Neural cell (in vitro differentiated cells): ENCODE data around the gene LHX4. TPM values are rescaled to one million over a fixed set of nuclear protein-coding genes. Genes with fewer than 3 reads are reported as not detected.

Experiments
- H2AFZ ChIP-seq: fragments of 200-600, 300-800 bp; sonication (generic), shearing (Covaris generic); 2 replicates; pipeline ENCODE4 v1.6.0; 2014; ENCODE audit warnings: low read depth, mild to moderate bottlenecking, antibody characterized with exemption, low read length, moderate library complexity
- H3F3A ChIP-seq: fragments of 200-600 bp; shearing (Covaris generic); 2 replicates; pipeline ENCODE4 v1.6.1; 2016; ENCODE audit warnings: mild to moderate bottlenecking, moderate library complexity, mixed read lengths, antibody characterized with exemption, low read length; ENCODE audit not compliant: insufficient read depth, poor library complexity, severe bottlenecking
- H3K27ac ChIP-seq: fragments of 200-600, 300-800 bp; sonication (generic), shearing (Covaris generic); 2 replicates; pipeline ENCODE4 v1.5.1; 2014; ENCODE audit warnings: mild to moderate bottlenecking, low read length, moderate library complexity
- H3K27me3 ChIP-seq: fragments of 300-800, 200-600 bp; sonication (generic), shearing (Covaris generic); 2 replicates; pipeline ENCODE4 v1.6.0; 2014; ENCODE audit warnings: mild to moderate bottlenecking, low read depth, low read length, moderate library complexity; ENCODE audit not compliant: insufficient read depth
- H3K36me3 ChIP-seq: fragments of 300-800, 200-600 bp; sonication (generic), shearing (Covaris generic); 2 replicates; pipeline ENCODE4 v1.5.1; 2014; ENCODE audit warnings: mild to moderate bottlenecking, antibody characterized with exemption, low read length, moderate library complexity; ENCODE audit not compliant: insufficient read depth
- H3K4me2 ChIP-seq: fragments of 300-800, 200-600 bp; sonication (generic), shearing (Covaris generic); 2 replicates; pipeline ENCODE4 v1.6.0; 2014; ENCODE audit warnings: mild to moderate bottlenecking, low read length
- H3K4me3 ChIP-seq: fragments of 300-800, 200-600 bp; sonication (generic), shearing (Covaris generic); 2 replicates; pipeline ENCODE4 v1.5.1; 2014; ENCODE audit warnings: mild to moderate bottlenecking, low read length, moderate library complexity
- H3K79me2 ChIP-seq: fragments of 200-600 bp; shearing (Covaris generic); replicated peaks from 2 replicates; pipeline ENCODE4 v1.6.0; 2014; ENCODE audit warnings: mild to moderate bottlenecking, low read length, moderate library complexity; ENCODE audit not compliant: insufficient read depth
- H3K9ac ChIP-seq: fragments of 300-800, 200-600 bp; sonication (generic), shearing (Covaris generic); 2 replicates; pipeline ENCODE4 v1.6.1; 2016; ENCODE audit warnings: mild to moderate bottlenecking, low read length, mixed read lengths
- H3K9me2 ChIP-seq: fragments of 200-600 bp; shearing (Covaris generic); 2 replicates; pipeline ENCODE4 v1.6.1; 2016; ENCODE audit warnings: mild to moderate bottlenecking, low read length, mixed read lengths; ENCODE audit not compliant: insufficient read depth
- H3K9me3 ChIP-seq: fragments of 200-600, 300-800 bp; sonication (generic), shearing (Covaris generic); 2 replicates; pipeline ENCODE4 v1.6.1; 2016; ENCODE audit warnings: mild to moderate bottlenecking, mixed run types, low read length, moderate library complexity, mixed read lengths
- H4K20me1 ChIP-seq: fragments of 200-600 bp; shearing (Covaris generic); 2 replicates; pipeline ENCODE4 v1.6.1; 2016; ENCODE audit warnings: mild to moderate bottlenecking, mixed run types; ENCODE audit not compliant: insufficient read depth
- CTCF ChIP-seq: fragments of 450-650 bp; IDR thresholded peaks from 2 replicates; pipeline ENCODE4 v1.5.1; 2014; ENCODE audit warnings: antibody characterized with exemption, mild to moderate bottlenecking, moderate library complexity; ENCODE audit not compliant: poor library complexity, severe bottlenecking
- EP300 ChIP-seq: fragments of 450-650 bp; conservative IDR thresholded peaks from 2 replicates; pipeline ENCODE4 v1.6.1; 2014; ENCODE audit warnings: antibody characterized with exemption, mild to moderate bottlenecking, moderate library complexity; ENCODE audit not compliant: poor library complexity, severe bottlenecking
- EZH2 ChIP-seq: fragments of 200-600, 300-800 bp; shearing (Covaris generic), sonication (generic); IDR thresholded peaks from 2 replicates; pipeline ENCODE4 v1.6.1; 2014; ENCODE audit warnings: antibody characterized with exemption, low read length, borderline replicate concordance, mild to moderate bottlenecking; ENCODE audit not compliant: insufficient read depth, poor library complexity, severe bottlenecking
- MXI1 ChIP-seq: fragments of 450-650 bp; conservative IDR thresholded peaks from 2 replicates; pipeline ENCODE4 v1.6.1; 2014; ENCODE audit warnings: antibody characterized with exemption, mild to moderate bottlenecking; ENCODE audit not compliant: poor library complexity, severe bottlenecking
- POLR2AphosphoS5 ChIP-seq: IDR thresholded peaks from 2 replicates; pipeline ENCODE4 v1.6.1; 2012
- RAD21 ChIP-seq: fragments of 450-650 bp; conservative IDR thresholded peaks from 2 replicates; pipeline ENCODE4 v1.6.1; 2014; ENCODE audit warnings: antibody characterized with exemption, mild to moderate bottlenecking, moderate library complexity
- REST ChIP-seq: IDR thresholded peaks from 2 replicates; pipeline ENCODE4 v1.6.1; 2012; ENCODE audit warnings: borderline replicate concordance
- SMC3 ChIP-seq: fragments of 450-650 bp; conservative IDR thresholded peaks from 2 replicates; pipeline ENCODE4 v1.6.1; 2014; ENCODE audit warnings: antibody characterized with exemption, mild to moderate bottlenecking, moderate library complexity; ENCODE audit not compliant: poor library complexity
- TAF1 ChIP-seq: IDR thresholded peaks from 2 replicates; pipeline ENCODE4 v1.6.1; 2012; ENCODE audit warnings: low read depth
- polyA plus RNA-seq: library from polyadenylated mRNA; depleted of rRNA; stranded (reverse); fragments of >200 nt; gene quantifications from 2 replicates; pipeline ENCODE4 v1.2.3, GENCODE V29; 2014

LHX4 gene
- polyA plus RNA-seq, 1 donor from 2014 or later, result not detected

- TF ChIP-seq TAF1, result no peak
- Histone ChIP-seq H3K79me2 (no peaks in the 10 kb centered on the region), H3F3A (no peaks in the 10 kb centered on the region)
These were observed 35.1 kb downstream of the LHX4 start for GRCh38 chr1:180265201-180265600.

GRCh38 chr1:180265871-180266270 lies 35.8 kb downstream of the LHX4 start:
- no peaks in the 10 kb centered on the region for H3K9me2 ChIP-seq
- no peaks in the 10 kb centered on the region for H3F3A ChIP-seq
- no peak overlapping the region for H3K27ac ChIP-seq
- no peak overlapping the region for H3K9ac ChIP-seq
- no peaks in the 10 kb centered on the region for H4K20me1 ChIP-seq
- no peak overlapping the region for H2AFZ ChIP-seq
- no peaks in the 10 kb centered on the region for H3K36me3 ChIP-seq
- TF ChIP-seq SMC3 (no peak), TAF1 (no peak), CTCF (no peak), POLR2AphosphoS5 (no peak), EZH2 (no peak), EP300 (no peak), MXI1 (no peak), REST (no peak), RAD21 (no peak)
- no peak overlapping the region for H3K4me2 ChIP-seq
- no peaks in the 10 kb centered on the region for H3K9me3 ChIP-seq
- no peaks in the 10 kb centered on the region for H3K27me3 ChIP-seq
- H3K4me3 ChIP-seq, result no peak overlapping the region
- no peaks in the 10 kb centered on the region for H3K79me2 ChIP-seq

More at GRCh38 chr1:180265201-180265600, 35.1 kb downstream of the LHX4 start:
- no peak overlapping the region for H3K27ac ChIP-seq
- no peak overlapping the region for H3K4me2 ChIP-seq
- no peaks in the 10 kb centered on the region for H4K20me1 ChIP-seq
- no peaks in the 10 kb centered on the region for H3K9me3 ChIP-seq
- H3K4me3 ChIP-seq, result no peak overlapping the region
- H3K9ac ChIP-seq, result no peak overlapping the region
- no peak overlapping the region for H2AFZ ChIP-seq
- no peaks in the 10 kb centered on the region for H3K36me3 ChIP-seq
- no peaks in the 10 kb centered on the region for H3K9me2 ChIP-seq
- no peaks in the 10 kb centered on the region for H3K27me3 ChIP-seq
